IPS DF 19.7 (cell line): ENCODE measurements around the gene UPK3A.

Source experiments
- DNase-seq: peaks from one replicate; pipeline ENCODE4 v3.0.0-alpha.2; 2013; ENCODE audit warnings: low read depth, low spot score

The UPK3A gene

GRCh38 chr22:45284705-45285262, at the start of gene UPK3A:
TSS of gene UPK3A (plus strand) at chr22:45284949. CDS start at chr22:45285014, 65 bp downstream.
- DNase-seq, result no peak

GRCh38 chr22:45235101-45235777, 49.5 kb upstream of the UPK3A start:
- DNase-seq, result no peak

GRCh38 chr22:45235851-45236342, 48.9 kb upstream of the UPK3A start:
- DNase-seq, result no peak

- no peak for DNase-seq
Measured at GRCh38 chr22:45237065-45237990, 47.4 kb upstream of the UPK3A start.

GRCh38 chr22:45238076-45238956, 46.4 kb upstream of the UPK3A start:
- no peak for DNase-seq

GRCh38 chr22:45238957-45239680, 45.6 kb upstream of the UPK3A start:
- no peak for DNase-seq

- no peak for DNase-seq
Measured at GRCh38 chr22:45239681-45240051, 45.1 kb upstream of the UPK3A start.

- DNase-seq, result no peak
Measured at GRCh38 chr22:45240104-45240809, 44.5 kb upstream of the UPK3A start.

GRCh38 chr22:45240810-45241631, 43.7 kb upstream of the UPK3A start, which contains the start of gene KIAA0930:
TSS of gene KIAA0930 (minus strand) at chr22:45240894. CDS start at chr22:45240703, 191 bp downstream.
- no peak for DNase-seq

- DNase-seq, result no peak
Measured at GRCh38 chr22:45242778-45243191, 42.0 kb upstream of the UPK3A start.

- DNase-seq, result no peak
Measured at GRCh38 chr22:45244916-45245315, 39.8 kb upstream of the UPK3A start.

- DNase-seq, result no peak
Measured at GRCh38 chr22:45246060-45246985, 38.4 kb upstream of the UPK3A start.

- no peak for DNase-seq
Measured at GRCh38 chr22:45248832-45249561, 35.8 kb upstream of the UPK3A start.

GRCh38 chr22:45251825-45252224, 32.9 kb upstream of the UPK3A start:
- DNase-seq, result no peak

GRCh38 chr22:45253039-45253641, 31.6 kb upstream of the UPK3A start:
- no peak for DNase-seq

GRCh38 chr22:45254388-45254787, 30.4 kb upstream of the UPK3A start:
- DNase-seq, result no peak

- DNase-seq, result no peak
Measured at GRCh38 chr22:45254789-45255278, 29.9 kb upstream of the UPK3A start.
